Uterus (tissue), 2 donors: ENCODE measurements around the gene FDX1.

Source experiments
- POLR2A ChIP-seq, 2 donors: fragments of 450-650 bp; IDR thresholded peaks; one replicate each; pipeline ENCODE4 v1.6.1; 2016; ENCODE audit warnings: antibody characterized with exemption in 2 of 2, mild to moderate bottlenecking in 1 of 2, moderate library complexity in 1 of 2
- TF ChIP-seq, protein P1 (sequence below), 4 experiments: fragments of 200-600 bp in 2 of 4; fragments of 450-650 bp in 2 of 4; sonication (generic) in 2 of 4; IDR thresholded peaks; one replicate each; pipeline ENCODE4 v1.5.1; 2016 to 2019; ENCODE audit warnings: antibody characterized with exemption in 4 of 4, mild to moderate bottlenecking in 2 of 4, moderate library complexity in 1 of 4

DNA sequence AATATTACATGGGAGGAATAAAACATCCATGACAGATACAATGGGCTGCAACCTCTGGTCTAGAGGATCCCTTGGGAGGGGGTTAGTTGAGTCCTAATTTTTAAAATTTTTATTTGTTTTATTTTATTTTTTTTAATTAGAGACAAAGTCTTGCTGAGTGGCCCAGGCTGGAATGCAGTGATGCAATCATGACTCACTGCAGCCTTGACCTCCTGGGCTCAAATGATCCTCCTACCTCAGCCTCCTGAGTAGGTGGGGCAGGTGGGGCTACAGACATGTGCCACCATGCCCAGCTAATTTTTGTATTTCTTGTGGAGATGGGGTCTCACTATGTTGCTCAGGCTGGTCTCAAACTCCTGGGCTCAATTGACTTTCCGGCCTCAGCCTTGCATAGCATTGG lies 43.1 kb downstream of the FDX1 start:
- TF ChIP-seq, protein P1, sequence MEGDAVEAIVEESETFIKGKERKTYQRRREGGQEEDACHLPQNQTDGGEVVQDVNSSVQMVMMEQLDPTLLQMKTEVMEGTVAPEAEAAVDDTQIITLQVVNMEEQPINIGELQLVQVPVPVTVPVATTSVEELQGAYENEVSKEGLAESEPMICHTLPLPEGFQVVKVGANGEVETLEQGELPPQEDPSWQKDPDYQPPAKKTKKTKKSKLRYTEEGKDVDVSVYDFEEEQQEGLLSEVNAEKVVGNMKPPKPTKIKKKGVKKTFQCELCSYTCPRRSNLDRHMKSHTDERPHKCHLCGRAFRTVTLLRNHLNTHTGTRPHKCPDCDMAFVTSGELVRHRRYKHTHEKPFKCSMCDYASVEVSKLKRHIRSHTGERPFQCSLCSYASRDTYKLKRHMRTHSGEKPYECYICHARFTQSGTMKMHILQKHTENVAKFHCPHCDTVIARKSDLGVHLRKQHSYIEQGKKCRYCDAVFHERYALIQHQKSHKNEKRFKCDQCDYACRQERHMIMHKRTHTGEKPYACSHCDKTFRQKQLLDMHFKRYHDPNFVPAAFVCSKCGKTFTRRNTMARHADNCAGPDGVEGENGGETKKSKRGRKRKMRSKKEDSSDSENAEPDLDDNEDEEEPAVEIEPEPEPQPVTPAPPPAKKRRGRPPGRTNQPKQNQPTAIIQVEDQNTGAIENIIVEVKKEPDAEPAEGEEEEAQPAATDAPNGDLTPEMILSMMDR (IDR thresholded peaks at IDR 0.05), result no peak
- no peak for TF ChIP-seq POLR2A (IDR thresholded peaks at IDR 0.05)
